Astrocyte (in vitro differentiated cells and primary cell): Measurements from ENCODE around the gene AQP5.

Experiments used
- CTCF ChIP-seq: IDR thresholded peaks from 2 replicates; pipeline ENCODE4 v1.5.1; 2011; ENCODE audit warnings: low read depth, mild to moderate bottlenecking, inconsistent platforms, low read length, moderate library complexity; ENCODE audit not compliant: insufficient read depth
- EZH2 ChIP-seq: IDR thresholded peaks from 2 replicates; pipeline ENCODE4 v1.6.1; 2012; ENCODE audit warnings: mild to moderate bottlenecking, low read length, inconsistent platforms; ENCODE audit not compliant: insufficient read depth

- TF ChIP-seq CTCF (no peak), EZH2 (no peak)
These were observed 4.9 kb downstream of the AQP5 start for GRCh38 chr12:49966511-49967041.
